Activated effector memory CD4-positive, alpha-beta T cell treated with anti-CD3 and anti-CD28 coated beads, Interleukin-2, amount 50 U/mL, for 16 hours (primary cell): ENCODE data around the gene CDK11A.
A peak's percentile ranks its signal among the peaks of the same experiment; 100 is the strongest.
"Not testable (repeated sequence)": the region's sequence is repeated elsewhere in the genome, so short reads cannot be mapped to it uniquely, and the experiment has no call there.

Source experiments
- DNase-seq: peaks from one replicate; pipeline ENCODE4 v3.0.0-alpha.2; 2020

Gene CDK11A

DNA sequence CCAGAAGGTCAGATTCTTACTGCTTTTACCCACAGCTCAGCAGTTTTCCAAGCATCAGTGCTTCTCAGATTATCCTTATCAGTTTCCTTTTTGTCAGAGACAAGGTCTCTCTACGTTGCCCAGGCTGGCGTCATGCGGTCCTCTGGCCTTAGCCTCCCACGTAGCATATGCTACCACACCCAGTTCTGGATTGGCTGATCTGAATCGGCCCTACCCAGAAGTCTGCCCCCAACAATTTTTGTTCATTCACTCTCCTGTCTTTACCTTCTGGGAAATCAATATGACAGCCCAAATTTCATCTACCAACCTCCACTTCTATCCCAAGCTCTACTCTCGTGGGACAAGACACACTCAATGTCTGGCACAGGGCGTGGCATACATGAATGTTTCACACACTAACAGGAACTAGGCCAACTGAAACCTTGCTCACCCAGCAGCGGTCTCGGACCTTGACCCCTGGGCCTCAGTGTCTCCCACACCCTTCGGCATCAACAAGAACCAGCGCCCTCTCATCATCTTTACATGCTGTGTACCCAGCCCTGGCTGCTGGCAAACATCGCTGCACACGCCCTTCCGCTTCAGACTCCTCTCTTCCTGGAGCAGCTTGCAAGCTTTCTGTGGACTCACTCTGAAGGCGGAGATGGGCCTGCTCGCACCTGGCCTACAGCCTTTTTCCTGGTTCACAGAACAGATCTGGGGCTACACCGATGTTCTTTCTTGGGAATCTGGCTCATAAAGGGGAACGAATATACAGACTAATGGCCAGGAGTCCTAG lies 8.9 kb downstream of the CDK11A start:
- not testable (repeated sequence) for DNase-seq

DNA sequence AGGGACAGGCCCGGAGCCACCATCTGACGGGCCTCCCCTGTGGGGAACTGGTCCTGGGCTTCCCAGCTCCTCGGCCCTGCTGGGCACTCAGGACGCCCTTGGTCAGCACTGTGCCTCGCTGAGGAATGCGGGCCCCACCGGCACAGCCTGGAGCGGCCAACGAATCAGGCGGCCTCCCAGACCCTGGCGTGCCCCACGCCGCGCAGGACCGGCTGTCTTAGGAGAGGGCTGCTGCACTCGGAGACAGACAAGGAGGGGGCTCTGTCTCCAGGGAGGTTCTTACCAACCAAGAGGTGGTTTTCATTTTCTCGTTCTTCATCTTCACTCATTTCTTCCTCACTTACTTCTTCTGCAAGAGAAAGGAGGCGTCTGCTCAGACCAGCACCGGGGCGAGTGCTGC lies 16.3 kb downstream of the CDK11A start:
- DNase-seq: not testable (repeated sequence)

DNA sequence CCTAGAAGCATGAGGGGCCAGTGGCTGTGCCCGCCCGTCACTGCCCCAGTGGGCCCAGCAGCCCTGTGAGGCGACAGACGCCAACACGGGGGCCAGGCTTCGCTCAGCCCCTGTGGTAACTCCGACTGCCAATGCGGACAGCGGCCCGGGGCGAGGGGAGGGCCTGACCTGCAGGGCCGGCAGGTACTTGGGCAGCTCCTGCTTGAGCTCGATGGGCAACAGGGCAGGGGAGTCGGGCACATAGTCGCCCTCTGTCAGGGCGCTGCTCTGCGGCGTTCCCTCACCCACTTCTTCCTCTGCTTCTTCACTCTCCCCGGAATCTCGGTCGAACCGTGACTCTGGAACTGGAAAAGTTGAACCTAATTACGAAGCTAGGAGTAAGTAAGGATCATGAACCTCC lies 16.9 kb downstream of the CDK11A start:
- not testable (repeated sequence) for DNase-seq

DNA sequence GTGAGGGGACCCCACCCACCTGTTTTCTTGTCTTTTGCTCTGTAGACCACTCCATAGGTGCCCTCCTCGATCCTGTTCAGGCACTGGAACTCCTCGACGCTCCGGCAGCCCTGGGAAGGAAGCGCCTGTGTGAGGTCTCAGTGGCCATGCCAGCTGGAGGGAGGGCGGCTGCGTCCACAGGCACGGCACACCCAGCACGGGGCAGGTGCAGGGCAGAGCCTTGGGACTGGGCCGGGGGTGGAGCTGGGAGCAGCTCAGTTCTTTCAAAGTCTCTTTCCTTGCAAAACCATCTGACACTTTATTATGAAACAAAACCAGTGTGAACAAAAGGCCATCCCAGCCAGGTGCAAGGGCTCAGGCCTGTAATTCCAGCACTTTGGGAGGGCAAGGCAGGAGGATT lies 18.5 kb downstream of the CDK11A start:
- not testable (repeated sequence) for DNase-seq

DNA sequence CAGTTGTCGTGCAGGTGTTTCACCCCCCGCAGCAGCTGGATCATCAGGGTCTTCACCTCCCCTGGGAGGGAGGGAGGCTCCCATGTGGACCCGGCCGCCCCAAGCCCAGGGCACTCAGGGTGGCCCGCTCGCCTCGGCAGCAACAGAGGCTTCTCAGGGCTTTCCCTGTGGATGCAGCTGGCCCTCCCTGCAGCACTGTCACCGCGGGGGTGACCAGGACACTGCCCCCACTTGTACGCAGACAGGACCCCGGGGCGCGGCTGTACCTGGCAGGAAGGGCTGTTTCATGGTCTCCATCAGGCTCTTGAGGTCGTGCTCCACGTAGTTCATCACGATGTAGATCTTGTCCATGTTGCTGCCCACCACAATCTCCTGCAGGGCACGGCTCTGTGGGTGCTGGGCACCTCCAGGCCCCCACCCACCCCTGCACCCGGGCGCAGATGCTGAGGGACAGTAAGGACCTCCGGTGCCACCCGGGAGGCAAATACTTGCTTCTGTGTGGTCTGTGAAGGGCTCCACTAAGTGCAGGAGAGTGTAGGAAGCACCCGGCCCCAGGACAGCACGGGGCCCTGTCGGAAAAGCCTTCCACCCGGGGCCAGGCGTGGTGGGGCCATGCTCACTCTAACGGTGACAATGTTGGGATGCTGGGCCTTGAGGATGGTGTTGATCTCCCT lies 19.7 kb downstream of the CDK11A start:
- DNase-seq: peak; percentile 60

DNA sequence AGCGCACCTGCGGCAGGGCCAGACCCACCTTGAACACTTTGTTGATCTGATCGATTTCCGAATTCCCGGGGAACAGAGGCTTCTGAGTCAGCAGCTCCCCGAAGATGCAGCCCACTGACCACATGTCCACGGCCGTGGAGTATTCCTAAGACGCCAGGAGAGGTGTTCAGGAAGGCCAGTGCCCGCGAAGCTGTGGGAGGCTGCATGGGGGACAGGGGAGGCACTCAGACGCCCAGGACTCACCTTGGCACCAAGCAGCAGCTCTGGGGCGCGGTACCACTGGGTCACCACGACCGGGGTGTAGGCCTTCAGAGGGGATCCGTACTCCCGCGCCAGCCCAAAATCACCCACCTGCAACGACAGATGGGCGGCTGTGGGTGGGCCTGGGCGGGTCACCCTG lies 20.4 kb downstream of the CDK11A start:
- DNase-seq: peak; percentile 62

DNA sequence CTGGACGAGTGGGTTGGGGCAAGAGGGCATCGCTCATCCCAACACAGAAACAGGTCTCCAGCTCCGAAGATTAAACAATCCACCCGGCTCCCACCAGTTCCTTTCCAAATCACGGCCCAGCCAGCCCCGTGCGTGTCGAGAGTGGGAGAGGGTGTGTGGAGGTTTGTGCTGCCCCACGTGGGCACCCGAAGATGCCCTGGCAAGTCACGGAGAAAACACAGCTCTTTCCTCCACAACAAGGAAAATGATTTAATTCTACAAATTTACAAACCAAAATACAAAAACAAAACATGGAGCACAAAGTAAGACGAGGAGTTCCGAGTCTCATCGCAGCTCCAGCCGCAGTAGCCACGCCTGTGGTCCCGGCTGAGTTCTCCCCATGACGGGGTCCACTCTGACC lies 21.7 kb downstream of the CDK11A start:
- peak; percentile 53 for DNase-seq

DNA sequence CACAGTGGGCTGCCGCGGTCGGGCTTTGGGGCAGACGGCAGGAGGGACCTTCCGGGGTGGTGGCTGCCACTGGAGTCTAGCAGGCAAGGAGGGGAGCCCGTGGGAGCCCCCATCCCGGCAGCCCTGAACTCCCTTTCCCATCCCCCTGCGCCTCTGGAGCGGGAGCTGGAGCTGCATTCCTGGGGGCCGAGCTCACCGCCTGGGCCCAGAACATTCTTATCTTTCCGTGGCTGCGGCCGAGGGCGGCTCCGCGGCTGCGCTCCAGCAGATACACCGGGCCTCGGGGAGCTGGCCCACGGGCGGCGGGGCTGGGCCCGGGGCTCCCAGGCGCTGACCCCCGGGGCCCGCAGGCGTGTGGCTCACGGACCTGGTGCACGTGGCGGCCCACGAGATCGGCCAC lies 23.6 kb downstream of the CDK11A start:
- DNase-seq: not testable (repeated sequence)

DNA sequence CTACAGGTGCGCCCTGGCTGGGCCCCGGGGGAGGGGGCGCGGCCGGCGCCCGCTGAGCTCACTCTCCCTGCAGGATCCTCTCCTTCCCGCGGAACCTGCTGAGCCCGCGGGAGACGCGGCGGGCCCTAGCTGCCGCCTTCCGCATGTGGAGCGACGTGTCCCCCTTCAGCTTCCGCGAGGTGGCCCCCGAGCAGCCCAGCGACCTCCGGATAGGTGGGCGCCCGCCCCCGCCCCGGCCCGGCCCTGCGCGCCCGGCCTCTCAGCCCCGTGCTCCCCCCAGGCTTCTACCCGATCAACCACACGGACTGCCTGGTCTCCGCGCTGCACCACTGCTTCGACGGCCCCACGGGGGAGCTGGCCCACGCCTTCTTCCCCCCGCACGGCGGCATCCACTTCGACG lies 24.1 kb downstream of the CDK11A start:
- DNase-seq: not testable (repeated sequence)

DNA sequence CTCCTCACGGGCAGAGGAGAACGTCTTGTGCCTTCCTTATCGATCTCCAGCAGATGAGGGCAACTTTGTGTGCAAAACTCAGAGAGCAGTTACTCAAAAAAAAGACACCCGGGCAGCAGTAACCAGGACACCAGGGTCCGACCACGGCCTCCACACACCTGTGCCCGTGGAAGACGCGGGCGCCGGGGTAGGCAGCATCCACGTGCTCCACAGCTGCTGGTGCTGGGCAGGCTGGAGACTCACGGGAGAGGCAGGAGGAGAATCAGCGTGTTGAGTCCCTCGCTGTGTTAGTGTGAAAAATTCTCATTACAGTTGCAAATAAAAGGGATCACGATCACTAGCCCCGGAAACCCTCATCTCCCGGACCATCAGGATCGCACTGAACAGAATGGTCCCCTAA lies 25.1 kb downstream of the CDK11A start:
- DNase-seq: peak; percentile 55

DNA sequence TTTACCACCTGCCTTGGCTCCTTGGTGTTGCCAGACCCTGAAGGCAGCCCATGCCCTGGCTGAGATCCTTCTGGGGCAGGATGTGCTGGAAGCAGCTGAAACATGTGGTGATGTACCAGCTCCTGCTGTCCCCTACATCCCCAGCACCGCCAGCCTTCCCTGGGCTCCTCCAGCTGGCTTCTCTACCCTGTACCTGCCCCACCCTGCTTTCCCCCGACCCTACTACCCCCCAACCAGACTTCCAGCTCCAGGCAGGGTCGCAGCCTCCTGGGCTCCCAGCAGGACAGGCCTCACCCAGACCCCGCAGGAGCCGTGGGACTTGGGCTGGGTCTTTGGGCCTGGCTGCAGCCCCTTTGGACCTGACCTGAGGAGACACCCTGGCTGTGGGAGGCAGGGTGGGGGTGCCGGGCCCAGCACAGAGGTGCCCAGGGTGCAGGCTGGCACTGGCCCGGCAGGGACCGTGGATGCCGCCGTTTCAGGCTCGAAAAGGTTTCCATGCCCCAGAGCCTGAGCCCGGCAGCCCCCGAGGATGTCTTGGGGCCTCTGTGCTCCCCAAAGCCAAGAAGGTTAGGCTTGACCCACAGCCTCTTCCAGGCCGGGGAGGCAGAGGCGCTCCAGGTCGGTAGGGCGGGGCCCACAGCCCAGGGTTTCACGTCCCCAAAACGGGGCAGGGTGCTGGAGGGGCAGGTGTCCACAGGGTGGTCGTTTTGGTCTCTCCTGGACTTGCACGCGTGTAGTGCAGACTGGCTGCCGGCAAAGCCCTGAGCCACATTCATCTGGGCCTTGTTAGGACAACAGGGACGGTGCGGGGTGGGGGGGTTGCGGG lies 26.6 kb downstream of the CDK11A start:
- DNase-seq: peak; percentile 60

DNA sequence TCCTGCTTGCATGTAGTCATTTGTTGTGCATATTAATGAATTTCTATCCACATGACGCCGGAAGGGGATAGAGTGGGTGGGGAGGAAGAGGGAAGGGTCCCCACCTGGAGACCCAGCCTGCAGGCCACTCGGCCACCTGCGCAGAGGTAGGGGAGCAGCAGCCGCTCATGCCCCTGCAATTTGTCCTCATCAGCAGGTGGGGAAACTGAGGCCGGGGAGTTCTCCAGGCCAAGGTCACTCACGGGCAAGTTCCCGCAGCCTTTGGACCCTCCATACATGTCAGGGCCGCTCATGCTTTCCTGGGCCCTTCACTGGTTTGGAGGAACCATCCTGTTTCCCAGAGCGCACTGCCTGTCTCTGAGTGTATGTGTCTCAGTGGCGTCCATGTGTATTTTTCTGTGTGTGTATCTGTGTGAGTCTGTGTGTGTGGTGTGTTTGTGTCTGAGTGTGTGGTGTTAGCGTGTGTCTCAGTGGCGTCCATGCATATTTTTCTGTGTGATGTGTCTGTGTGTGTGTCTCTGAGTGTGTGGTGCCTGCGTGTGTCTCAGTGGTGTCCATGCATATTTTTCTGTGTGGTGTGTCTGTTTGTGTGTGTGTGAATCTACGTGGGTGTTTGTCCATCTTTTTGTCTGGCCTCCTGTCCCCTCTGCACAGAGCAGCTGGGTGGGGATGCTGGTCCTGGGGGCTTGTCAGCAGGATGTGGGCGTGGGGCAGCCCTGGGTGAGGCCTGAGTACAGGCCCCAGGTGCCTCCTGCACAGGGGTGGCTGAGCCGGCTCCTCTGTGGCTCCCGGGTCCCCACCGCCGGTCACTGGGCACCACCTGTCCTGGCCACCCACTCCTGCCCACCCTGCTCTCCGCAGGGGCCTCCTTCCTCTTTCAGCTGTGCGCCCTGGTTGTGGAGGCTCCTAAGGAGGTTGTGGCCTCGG lies 27.5 kb downstream of the CDK11A start:
- peak; percentile 55 for DNase-seq

DNA sequence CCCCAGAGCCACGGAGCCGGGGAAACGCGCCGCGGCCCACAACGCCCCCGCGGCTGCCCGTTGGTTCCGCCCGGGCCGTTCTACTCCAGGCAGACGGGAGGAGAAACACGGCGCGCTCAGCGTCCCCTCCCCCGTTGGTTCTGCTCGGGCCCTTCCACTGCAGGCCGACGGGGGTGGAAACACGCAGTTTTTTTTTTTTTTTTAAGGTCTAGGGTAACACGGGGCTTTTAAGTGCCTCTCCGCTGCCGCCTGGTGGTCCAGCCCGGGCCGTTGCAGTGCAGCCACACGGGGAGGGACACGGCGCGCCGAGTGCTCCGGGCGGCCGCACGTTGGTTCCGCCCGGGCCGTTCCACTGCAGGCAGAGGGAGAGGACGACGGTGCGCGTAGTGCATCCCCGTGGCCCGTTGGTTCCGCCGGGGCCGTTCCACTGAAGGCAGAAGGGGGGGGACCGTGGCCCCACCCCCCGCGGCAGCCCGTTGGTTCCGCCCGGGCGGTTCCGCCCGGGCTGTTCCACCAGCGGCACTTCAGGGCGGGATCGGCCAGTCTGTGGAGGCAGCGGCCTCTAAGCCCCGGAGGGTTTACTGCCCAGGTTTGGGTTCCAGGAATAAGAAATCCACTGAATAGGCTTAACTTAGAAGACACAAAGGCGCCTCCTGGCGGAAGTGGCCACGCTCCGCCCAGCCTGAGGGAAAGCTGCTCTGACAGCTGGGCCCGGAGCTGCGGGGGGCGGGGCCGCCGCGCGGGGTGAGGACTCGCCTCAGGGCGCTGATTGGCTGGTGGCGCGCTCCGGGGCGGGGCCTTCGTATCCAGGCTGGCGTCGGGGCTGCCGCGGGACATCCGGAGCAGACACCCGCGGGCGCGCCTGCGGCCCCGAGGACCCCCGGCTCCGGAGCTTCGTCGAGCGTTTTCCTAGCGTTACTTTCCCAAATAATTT lies 31.2 kb downstream of the CDK11A start, which contains the start of gene SLC35E2B:
Gene SLC35E2B (minus strand): TSS at position 82 of the 934 bp plus-strand sequence. CDS start 16,096 bp downstream, outside the sequence.
- DNase-seq: peak; percentile 98

DNA sequence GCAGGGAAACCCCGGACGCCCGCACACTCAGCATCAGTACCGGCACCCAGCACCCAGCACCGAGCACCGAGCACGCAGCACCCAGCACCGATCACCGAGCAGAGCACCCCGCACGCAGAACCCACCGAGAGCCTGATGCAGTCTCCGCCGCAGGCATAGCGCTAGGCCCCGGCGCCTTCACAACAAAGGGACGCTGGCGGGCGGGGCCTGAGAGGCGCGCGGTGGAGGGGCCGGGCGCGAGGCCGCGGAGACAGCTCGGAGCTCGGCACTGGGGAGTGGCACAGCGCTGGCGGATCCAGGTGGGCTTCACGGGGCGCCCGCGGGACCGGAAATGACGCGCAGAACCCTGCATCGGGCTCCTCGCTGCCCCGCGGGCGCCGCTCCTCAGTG lies 31.8 kb downstream of the CDK11A start:
- peak; percentile 93 for DNase-seq

DNA sequence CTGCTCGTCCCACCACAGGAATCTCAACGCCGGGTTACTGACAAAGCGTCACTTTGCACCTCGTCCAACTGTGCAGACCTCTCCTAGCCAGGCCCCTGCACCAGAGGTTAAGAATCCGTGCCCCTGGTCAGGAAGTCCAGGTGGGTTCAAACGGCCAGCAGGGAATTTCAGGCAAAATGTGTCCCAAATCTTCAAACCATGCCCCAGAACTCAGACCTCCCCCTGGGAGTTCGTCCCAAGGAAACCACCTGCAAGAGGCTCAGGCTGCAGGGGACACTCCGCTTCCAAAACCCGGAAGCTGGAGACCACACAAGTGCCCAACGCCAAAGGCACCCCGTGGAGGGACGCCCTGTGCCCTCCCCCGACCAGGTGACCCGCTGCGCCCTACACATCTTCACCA lies 32.7 kb downstream of the CDK11A start:
- peak; percentile 57 for DNase-seq

DNA sequence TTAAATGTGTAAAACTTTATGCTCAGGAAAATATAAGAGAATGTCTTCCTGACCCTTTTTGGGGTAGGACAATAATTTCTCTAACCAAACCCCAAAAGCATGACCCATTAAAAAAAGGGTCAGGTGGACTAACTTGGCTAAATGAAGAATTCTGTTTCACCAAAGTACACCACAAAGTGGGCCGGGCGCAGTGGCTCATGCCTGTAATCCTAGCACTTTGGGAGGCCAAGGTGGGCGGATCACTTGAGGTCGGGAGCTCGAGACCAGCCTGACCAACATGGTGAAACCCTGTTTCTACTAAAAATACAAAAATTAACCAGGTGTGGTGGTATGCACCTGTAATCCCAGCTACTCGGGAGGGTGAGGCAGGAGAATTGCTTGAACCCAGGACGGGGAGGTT lies 34.6 kb downstream of the CDK11A start:
- DNase-seq: peak; percentile 55

DNA sequence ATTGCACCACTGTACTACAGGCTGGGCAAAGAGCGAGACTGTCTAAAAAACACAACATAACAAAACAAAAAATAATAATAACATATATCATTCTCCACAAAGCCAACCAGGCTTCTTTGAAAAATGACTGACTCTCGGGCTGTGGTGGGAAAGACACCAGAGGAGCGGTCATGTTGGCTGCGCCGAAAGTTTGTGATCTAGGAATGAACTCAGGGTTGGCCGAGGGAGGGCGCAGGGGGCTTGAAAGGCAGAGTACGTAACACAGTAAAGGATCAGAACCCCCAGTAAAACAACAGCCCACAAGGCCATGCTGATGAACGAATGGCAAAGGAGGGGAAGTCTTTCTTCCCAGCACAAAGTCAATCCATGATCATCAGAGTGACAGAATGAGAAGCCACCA lies 36.3 kb downstream of the CDK11A start:
- no peak for DNase-seq

DNA sequence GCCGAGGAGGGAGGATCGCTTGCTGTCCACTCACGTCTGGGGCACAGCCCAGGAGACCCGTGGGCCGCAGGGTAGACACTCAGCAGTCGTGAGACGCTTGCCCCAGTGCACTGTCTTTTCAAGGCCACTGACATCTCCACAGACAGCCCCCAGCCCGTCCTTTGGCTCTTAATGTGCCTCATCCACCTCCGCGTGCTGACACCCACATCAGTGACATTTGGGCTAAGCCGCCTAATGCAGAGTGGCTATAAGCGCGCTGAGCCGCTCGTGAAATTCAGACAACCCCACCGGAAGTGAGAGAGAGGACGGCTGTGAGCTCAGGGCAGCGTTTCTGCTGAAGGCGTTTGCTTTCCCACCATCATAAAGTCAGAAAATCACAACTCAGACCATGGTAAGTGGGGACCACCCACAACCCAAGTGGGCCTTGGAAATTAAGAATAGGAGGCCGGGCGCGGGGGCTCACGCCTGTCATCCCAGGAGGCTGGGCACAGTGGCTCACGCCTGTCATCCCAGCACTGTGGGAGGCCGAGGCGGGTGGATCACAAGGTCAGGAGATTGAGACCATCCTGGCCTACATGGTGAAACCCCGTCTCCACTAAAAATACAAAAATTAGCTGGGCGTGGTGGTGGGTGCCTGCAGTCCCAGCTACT lies 40.0 kb downstream of the CDK11A start:
- no peak for DNase-seq

DNA sequence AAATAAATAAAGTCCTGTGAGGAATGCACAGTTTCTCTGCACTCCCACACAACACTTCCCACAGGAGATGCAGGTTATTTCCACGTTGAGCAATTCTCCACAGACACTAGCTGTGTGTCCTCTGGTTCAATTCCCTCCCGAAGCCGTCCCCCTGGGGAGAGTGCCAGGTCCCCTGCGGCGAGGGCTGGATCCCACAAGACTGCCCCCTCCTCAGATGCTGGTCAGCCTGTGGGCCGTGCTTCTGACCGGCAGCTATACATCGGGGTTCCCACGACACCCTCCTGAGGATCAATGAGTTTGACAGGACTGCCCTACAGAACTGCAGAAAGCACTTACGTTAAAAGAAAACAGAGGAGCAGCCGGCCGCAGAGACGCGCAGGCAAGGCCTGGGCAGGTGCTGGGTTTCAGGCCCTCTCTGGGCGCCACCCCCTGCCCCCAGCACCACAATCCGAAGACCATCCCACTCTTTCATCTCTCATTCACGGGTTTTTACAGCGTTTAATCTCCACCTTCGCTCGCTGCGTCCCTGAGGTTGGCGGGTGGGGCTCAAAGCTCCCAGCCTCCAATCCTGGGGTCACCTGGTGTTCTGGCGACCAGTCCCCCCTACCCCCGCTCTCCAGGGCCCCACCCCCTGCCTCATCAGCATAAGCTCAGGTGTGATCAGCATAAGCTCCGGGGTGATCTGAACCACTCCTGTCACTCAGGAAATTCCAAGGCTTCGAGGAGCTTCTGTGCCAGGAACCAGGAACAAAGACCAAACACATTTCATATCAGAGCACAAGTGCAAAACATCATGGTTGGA lies 40.9 kb downstream of the CDK11A start:
- no peak for DNase-seq

DNA sequence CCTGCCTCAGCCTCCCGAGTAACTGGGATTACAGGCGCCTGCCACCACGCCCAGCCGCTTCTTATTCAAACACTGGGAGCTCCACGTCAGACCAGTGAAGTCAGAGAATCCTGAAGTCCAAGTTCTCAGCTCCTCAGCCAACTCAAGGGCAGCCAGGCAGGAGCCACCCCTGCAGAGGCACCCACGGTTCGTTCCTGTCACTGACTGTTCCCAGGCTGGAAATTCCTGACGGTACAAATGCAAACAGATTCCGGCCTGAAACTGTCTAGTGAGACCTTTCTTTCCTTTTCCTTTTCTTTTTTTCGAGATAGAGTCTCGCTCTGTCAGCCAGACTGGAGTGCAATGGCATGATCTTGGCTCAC lies 43.3 kb downstream of the CDK11A start:
- no peak for DNase-seq
